AG04449 (cell line): ENCODE results near the gene TCF7L2.

Experiments
- CTCF ChIA-PET: fragments of 350-600 bp; formaldehyde crosslinking; extraction: SDS; loops from one replicate; lab custom pipeline; 2021; ENCODE audit warnings: antibody characterized with exemption; lab: Yijun Ruan, JAX
- POLR2A ChIA-PET: fragments of 400-600, 350-600 bp; formaldehyde crosslinking; extraction: SDS; loops from one replicate; lab custom pipeline; 2020; ENCODE audit warnings: antibody characterized with exemption, inconsistent platforms; lab: Yijun Ruan, JAX
- DNase-seq: peaks from one replicate; pipeline ENCODE4 v3.0.0-alpha.2; 2010; ENCODE audit warnings: low read depth, low spot score
- H3K4me3 ChIP-seq: 2 replicates; pipeline ENCODE4 v1.5.1; 2011; ENCODE audit warnings: low read depth, mild to moderate bottlenecking, control low read depth, low read length
- TF ChIP-seq, protein P1 (sequence below): IDR thresholded peaks from one replicate; pipeline ENCODE4 v1.5.1; 2011; ENCODE audit warnings: mild to moderate bottlenecking, moderate library complexity, low read length, control low read depth, inconsistent platforms; ENCODE audit not compliant: insufficient read depth; ENCODE audit errors: missing control alignments

Gene TCF7L2

GRCh38 chr10:113088194-113088593, 138.1 kb downstream of the TCF7L2 start:
- ChIA-PET POLR2A (interaction anchor here (1.0 kb wide), 1 partner anchor 29 kb away, joined by 4 read pairs; no protein-coding TSS in a partner anchor), CTCF (interaction anchor here (0.6 to 1.6 kb wide), 4 partner anchors 9 to 949 kb away, joined by 3 to 6 read pairs (median 4); no protein-coding TSS in a partner anchor)
- no peak overlapping the region for H3K4me3 ChIP-seq
- TF ChIP-seq, protein P1, sequence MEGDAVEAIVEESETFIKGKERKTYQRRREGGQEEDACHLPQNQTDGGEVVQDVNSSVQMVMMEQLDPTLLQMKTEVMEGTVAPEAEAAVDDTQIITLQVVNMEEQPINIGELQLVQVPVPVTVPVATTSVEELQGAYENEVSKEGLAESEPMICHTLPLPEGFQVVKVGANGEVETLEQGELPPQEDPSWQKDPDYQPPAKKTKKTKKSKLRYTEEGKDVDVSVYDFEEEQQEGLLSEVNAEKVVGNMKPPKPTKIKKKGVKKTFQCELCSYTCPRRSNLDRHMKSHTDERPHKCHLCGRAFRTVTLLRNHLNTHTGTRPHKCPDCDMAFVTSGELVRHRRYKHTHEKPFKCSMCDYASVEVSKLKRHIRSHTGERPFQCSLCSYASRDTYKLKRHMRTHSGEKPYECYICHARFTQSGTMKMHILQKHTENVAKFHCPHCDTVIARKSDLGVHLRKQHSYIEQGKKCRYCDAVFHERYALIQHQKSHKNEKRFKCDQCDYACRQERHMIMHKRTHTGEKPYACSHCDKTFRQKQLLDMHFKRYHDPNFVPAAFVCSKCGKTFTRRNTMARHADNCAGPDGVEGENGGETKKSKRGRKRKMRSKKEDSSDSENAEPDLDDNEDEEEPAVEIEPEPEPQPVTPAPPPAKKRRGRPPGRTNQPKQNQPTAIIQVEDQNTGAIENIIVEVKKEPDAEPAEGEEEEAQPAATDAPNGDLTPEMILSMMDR: no peak
- DNase-seq: no peak

DNA sequence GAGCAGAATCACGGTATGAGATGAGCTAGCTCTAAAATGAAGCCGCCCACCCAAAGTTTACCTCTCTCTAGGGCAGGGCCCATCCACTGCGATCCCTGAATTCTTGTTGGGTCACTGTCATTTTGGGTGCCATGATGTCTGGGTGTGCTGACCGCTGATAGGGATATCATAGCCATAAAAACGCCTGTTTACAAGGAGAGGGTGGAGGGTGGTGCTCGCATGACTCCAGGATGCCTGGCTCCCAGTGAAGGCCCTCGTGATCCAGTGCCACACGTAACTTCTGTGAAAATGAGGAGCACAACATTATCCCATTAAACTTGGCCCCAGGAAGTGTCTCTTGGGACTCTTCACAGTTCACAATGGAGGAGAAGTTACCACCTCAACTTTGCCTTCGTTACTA, 139.5 kb downstream of the TCF7L2 start:
- H3K4me3 ChIP-seq: no peak overlapping the region
- TF ChIP-seq, protein P1: no peak
- no peak for DNase-seq
- ChIA-PET CTCF (no interaction called here), POLR2A (no interaction called here)

DNA sequence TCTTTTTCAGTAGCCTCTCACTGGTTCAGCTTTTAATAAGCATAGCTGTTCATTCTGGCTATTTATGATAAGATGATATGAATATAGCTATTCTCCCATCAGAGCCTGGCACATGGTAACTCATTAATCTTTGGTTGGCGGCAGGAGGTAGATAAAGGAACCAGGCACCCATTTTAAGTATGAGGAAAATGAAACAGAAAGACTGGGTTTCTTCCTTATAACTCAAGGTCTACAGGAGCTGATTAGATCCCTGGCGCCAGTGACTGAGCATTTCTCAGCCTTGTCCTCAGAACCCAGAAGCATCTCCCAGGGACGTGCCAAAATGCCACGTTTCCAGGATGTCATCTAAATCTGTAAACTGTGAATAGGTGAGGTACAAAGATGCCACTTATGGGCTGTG, 141.9 kb downstream of the TCF7L2 start:
- ChIA-PET POLR2A (no interaction called here), CTCF (interaction anchor here (0.8 to 1.2 kb wide), 2 partner anchors 23 to 235 kb away, joined by 3 read pairs; no protein-coding TSS in a partner anchor)
- DNase-seq: no peak
- TF ChIP-seq, protein P1: no peak
- no peak overlapping the region for H3K4me3 ChIP-seq

- no peak for DNase-seq
- TF ChIP-seq, protein P1: no peak
- no peak overlapping the region for H3K4me3 ChIP-seq
- CTCF ChIA-PET: no interaction called here
- POLR2A ChIA-PET: interaction anchor here (0.7 kb wide), 1 partner anchor 113 kb away, joined by 3 read pairs; no protein-coding TSS in a partner anchor
Measured at GRCh38 chr10:113093188-113094113, 143.4 kb downstream of the TCF7L2 start.

DNA sequence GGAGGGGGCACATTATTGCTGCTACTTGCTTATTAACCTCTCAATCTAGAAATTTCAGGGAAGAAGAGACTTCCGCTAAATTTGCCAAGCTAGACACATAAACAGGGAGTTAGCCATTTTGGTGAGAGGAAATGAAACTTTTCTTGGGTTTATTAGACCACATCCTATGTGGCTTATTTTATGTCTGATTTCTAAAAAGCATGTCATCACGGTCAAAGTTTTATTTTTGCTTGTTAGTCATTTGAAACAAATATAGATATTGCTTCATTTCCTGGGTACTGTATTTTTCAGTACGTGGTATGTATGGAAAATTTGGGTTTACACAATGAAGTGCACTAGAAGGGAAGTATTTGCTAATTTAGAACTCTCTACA, 144.1 kb downstream of the TCF7L2 start:
- POLR2A ChIA-PET: interaction anchor here (0.7 kb wide), 1 partner anchor 113 kb away, joined by 3 read pairs; no protein-coding TSS in a partner anchor
- H3K4me3 ChIP-seq: no peak overlapping the region
- TF ChIP-seq, protein P1: no peak
- CTCF ChIA-PET: interaction anchor here (1.1 kb wide), 1 partner anchor 23 kb away, joined by 3 read pairs; no protein-coding TSS in a partner anchor
- DNase-seq: no peak
